Measurements from ENCODE around the gene LMO1.

- TF ChIP-seq CTCF (IDR thresholded peaks at IDR 0.05; ENCODE audit: insufficient read depth, low read length, poor library complexity, severe bottlenecking) (no peak), EZH2phosphoT487 (conservative IDR thresholded peaks at IDR 0.05; ENCODE audit: low read length) (no peak)
Measured at GRCh38 chr11:8287297-8287696, 23.6 kb upstream of the LMO1 start.
